CD4-positive, alpha-beta T cell treated with Interleukin-6 for 4 hours (primary cell): ENCODE measurements around the gene MAPRE3.

Source experiments
- DNase-seq: peaks from one replicate; pipeline ENCODE4 v3.0.0-alpha.2; 2020; ENCODE audit warnings: mixed read lengths

Gene MAPRE3

GRCh38 chr2:26951236-26951635 is 19.2 kb upstream of the MAPRE3 start:
- DNase-seq: no peak

GRCh38 chr2:26952374-26952773 is 18.1 kb upstream of the MAPRE3 start:
- DNase-seq: no peak

- DNase-seq: no peak
Observed at GRCh38 chr2:26954135-26954534, 16.3 kb upstream of the MAPRE3 start.

- no peak for DNase-seq
Observed at GRCh38 chr2:26957041-26957440, 13.4 kb upstream of the MAPRE3 start.

GRCh38 chr2:26957534-26957933 is 12.9 kb upstream of the MAPRE3 start:
- no peak for DNase-seq

DNA sequence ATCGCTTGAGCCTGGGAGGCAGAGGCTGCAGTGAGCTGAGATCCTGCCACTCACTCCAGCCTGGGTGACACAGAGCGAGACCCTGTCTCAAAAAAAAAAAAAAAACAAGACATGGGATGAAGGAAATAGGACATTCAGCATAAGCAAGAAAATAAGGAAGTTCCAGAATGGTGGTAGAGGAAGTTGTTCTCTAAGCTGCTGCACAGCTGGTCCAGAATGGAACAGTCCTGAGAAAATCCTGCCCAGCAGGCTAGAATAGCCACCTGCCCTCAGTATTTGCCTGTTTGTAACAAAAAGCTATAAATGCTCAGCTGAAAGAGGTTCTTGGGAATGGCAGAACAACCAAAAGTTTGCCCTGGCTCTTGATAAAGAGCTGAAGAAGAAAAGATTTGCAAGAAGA is 11.1 kb upstream of the MAPRE3 start:
- DNase-seq: no peak

DNA sequence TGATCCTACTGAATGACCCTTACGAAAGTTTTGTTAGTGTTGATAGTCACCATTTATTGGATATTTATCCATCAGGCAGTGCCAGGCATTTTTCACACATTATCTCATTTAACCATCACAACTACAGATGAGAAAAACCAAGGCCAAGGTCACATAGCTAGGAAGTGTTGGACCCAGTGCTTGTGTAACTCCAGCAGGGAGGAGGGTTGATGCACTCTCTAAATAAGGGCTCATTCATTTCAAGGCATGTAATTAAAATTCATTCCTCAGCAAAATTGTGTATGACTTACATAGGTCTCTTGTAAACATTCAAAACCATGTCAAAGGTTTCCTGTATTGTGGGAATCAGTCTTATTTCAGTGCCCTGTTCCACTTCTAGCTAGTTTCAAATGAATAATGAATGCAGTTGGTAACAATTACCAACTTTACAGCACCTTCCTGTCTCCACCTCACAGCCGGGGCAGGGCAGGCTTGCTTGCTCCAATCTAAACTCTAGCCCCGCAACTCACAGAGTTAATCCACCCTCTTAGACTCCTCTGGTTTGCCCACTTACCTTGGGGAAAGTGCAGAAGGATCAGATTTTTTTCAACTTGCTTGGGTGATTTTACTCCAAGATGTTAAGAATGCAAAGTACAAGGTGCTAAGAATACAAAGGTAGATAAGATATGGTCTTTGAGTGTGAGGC is 5.8 kb upstream of the MAPRE3 start:
- DNase-seq: no peak

DNA sequence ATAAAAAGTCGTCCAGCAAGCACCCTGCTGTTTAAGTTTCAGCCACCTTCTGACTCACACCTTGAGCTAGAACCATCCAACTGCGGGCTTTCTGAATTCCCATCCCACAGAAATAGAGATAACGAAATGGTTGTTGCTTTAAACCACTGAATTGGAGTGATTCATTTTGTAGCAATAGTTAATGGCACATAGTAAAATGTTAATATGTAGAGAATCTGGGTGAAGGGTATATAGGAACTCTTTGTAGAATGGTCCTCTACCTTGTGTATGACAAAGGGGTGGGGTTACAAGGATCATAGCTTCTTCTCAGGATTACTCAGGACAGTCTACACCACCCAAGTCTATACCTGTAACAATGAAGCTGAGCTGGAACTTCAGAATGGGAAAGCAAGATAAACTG is 2.4 kb upstream of the MAPRE3 start:
- no peak for DNase-seq

GRCh38 chr2:26969077-26969844 is 1.2 kb upstream of the MAPRE3 start:
- no peak for DNase-seq

DNA sequence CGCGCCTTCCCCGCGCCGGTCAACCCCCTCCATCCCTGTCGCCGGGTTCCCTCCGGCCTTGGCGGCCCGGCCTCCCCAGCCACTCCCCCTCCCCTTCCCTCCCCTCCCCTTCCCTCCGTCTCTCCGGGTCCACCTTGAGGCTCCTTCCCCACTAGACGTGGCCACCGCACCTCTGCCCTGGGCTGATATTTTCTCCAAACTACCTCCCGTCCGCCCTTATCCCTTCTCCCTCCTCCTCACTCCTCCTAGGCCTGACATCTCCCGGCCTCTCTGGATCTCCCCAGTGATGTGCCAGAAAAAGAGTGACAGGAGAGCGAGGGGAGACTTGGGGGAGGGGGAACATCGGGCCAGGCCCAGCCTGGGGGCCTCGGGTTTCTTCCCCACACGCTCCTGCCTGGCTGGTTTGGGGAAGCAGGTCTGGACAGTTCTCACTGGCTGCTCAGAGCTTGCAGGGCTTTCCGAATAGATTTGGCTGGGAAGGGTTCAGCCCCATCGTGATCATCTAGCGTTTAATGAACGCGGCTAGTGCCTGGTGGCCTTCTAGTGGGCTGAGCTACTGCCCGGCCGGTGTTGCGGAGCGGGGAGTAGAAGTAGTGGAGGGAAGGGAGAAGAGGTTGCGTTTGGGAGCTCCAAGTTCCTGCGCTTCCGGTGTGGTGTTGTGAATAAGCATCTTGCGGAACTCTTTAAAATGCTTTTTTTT is 641 bp downstream of the MAPRE3 start:
- peak; percentile 8 for DNase-seq

GRCh38 chr2:26971911-26972786 is 1.7 kb downstream of the MAPRE3 start:
- DNase-seq: no peak

DNA sequence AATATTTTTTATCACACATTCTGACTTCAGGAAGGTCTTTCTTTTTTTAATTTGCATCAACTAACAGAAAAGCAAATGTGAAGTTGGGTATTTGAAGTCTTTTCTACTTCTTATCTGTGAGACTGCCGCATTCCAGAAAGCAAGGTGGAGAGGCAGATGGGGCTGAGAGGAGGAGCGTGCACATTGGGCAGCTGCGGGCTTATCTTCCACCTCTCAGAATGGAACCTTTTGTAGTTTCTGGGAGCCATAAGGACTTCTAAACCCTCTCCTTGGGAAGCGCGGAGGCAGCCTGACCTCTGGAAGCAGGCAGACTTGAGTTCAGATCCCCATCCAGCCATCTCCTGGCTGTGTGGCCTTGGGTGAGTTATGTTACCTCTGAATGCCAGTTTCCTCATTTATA is 3.9 kb downstream of the MAPRE3 start:
- DNase-seq: no peak

GRCh38 chr2:26975102-26975501 is 4.7 kb downstream of the MAPRE3 start:
- DNase-seq: no peak

DNA sequence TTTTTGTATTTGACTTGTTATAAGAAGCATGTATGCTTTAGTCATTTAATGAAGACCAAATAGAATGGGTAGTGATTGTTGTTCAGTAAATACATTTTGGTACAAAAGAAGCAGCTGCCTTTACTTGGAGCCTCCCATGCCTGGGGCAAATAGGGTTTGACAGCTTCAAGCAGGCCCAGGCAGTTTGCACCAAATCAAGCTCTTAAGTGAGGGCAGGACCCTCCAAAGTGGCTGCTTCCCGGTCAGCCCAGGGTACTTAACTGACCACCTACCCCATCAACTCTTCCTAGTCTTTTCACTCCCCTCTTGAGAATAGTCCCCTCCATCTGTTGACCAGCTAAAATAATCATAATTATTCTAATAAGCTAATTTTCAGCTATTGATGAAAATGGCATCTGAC is 5.2 kb downstream of the MAPRE3 start:
- DNase-seq: no peak

DNA sequence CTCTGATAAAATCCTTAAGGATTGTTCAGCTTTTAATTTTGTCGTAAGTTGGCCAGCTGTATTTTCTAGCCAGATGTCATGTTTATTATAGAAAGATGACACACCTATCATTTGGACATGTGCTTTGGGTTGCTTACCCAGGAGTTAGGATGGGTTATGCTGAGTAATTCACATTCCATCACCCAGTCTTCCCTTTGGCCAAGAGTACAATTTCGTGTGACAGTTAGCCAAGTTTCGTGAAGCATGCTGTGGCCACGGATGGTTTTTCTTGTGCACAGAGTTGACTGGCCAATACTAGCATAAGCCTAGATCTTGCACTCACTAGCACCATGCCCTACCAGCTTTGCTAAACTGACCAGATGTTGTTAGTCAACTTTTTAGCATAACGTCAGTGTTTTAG is 5.8 kb downstream of the MAPRE3 start:
- no peak for DNase-seq

DNA sequence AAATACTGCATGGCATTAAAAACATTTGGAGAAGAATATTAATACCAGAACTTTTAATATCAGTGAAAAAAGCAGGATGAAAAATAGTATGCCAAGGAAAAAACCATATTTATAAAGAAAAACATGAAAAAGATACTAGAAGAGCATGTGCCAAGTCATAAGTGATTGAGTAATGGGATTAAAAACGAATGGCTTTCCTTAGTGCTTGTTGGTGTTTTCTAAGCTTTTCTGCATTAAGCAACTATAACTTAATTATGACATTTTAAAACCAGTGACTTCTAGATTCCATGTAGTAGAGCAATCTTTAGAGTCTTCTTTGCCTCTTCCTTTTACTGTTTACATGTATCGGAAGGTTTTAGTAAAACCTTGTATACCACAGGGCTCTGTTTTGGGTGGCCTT is 6.6 kb downstream of the MAPRE3 start:
- no peak for DNase-seq

DNA sequence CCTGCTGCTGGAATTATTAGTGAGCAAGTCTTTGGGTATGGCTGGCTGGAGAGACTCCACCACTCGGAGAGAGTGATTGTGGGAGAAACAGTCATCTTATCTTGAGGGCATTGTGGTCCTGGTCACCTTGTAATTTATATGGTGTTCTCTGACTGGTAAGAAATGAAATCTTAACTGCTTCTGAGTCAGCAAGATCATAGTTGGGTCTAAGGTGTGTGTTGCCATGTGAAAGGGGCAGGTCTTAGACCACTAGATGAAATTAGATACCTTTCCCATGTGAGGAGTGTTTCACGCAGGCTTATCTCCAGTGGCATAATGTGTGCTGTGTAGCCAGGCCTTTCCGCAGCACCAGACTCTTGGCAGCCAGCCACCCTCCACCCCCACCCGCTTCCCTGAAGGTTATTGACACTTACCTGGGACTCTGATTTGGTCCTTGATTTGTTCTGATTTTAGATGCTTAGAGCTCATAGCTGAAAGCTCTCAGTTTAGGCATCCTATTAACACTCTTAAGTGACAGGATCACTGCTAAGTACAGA is 7.7 kb downstream of the MAPRE3 start:
- DNase-seq: no peak

DNA sequence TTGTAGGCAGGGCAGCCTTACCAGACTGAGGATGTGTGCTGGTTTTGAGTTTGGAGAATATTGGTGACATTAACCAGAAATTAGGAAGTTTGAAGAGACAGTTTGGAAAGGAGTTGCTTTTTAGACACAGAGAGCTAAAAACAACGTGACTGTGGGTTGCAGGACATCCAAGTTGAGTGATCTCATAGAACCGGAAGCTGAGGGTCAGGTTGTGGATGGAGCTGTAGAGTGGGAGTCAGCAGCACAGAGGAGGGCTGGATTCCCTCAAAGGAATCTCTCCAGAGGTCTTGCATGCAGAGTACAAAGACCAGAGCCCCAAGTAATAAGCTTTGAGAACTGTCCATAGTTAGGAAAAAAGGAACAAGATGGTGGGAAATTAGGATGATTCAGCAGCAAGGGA is 9.3 kb downstream of the MAPRE3 start:
- DNase-seq: no peak

GRCh38 chr2:26980971-26981370 is 10.5 kb downstream of the MAPRE3 start:
- DNase-seq: no peak

- DNase-seq: peak; percentile 7
Observed at GRCh38 chr2:26982102-26982742, 11.8 kb downstream of the MAPRE3 start.

DNA sequence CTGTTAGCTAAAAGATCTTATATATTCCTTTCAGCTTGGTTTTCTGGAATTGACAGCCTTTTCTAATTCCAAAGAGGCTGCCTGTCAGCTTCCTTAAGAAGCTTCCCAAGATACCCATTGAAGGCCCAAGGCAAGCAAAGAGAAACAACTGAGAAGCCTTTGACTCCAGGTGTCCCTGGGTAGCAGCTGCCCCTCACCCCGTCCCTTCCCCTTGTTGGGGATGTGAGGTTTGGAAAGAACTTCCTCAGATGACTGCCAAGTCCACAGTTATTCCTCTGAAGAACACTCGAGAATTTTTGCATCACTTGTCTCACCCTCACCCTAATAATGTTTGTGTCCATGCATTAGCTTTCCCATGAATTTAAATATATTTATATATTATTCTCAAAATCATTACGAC is 13.3 kb downstream of the MAPRE3 start:
- DNase-seq: no peak

DNA sequence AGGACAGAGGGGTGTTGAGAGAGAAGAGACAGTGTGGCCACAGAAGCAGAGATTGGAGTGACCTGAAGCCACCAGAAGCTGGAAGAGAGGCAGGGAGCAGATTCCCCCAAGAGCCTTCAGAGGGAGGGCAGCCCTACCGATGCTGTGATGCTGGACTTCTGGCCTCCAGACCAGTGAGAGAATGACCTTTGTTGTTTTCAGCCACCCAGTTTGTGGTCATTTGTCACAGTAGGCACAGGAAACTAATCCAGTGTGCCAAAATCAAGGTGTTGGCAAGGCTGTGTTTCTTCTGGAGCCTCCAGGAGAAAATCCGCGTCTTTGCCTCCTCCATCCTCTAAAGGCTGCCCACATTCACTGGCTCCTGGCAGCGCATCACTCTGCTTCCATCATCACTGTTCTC is 15.4 kb downstream of the MAPRE3 start:
- no peak for DNase-seq
